Karpas-422 (cell line): Measurements from ENCODE around the gene HK3. TPM values are rescaled to one million over a fixed set of nuclear protein-coding genes. Genes with fewer than 3 reads are reported as not detected.

Experiments
- DNase-seq: peaks from one replicate; pipeline ENCODE4 v3.0.0-alpha.2; 2015
- H2AFZ ChIP-seq: fragments of 200-600 bp; sonication (generic); 2 replicates; pipeline ENCODE4 v1.6.1; 2014; ENCODE audit warnings: antibody characterized with exemption, low read length, mixed read lengths
- H3K27ac ChIP-seq: fragments of 200-600 bp; sonication (generic); 2 replicates; pipeline ENCODE4 v1.5.1; 2014; ENCODE audit warnings: mild to moderate bottlenecking, low read length, moderate library complexity
- H3K27me3 ChIP-seq: fragments of 200-600 bp; sonication (generic); 2 replicates; pipeline ENCODE4 v1.6.1; 2014; ENCODE audit warnings: low read length, mixed read lengths
- H3K36me3 ChIP-seq: fragments of 200-600 bp; sonication (generic); 2 replicates; pipeline ENCODE4 v1.6.1; 2014; ENCODE audit warnings: low read length, mixed read lengths; ENCODE audit not compliant: insufficient read depth
- H3K4me1 ChIP-seq: fragments of 200-600 bp; sonication (generic); 2 replicates; pipeline ENCODE4 v1.6.1; 2014; ENCODE audit warnings: mild to moderate bottlenecking, low read length, mixed read lengths
- H3K4me2 ChIP-seq: fragments of 200-600 bp; sonication (generic); 2 replicates; pipeline ENCODE4 v1.6.1; 2014; ENCODE audit warnings: low read length, low read depth, mild to moderate bottlenecking; ENCODE audit not compliant: poor library complexity, severe bottlenecking
- H3K4me3 ChIP-seq: fragments of 200-600 bp; sonication (generic); 2 replicates; pipeline ENCODE4 v1.5.1; 2014; ENCODE audit warnings: mild to moderate bottlenecking, antibody characterized with exemption, low read length, mixed read lengths
- H3K79me2 ChIP-seq: fragments of 200-600 bp; sonication (generic); 2 replicates; pipeline ENCODE4 v1.6.1; 2014; ENCODE audit warnings: mild to moderate bottlenecking, low read length, mixed read lengths
- H3K9ac ChIP-seq: fragments of 200-600 bp; sonication (generic); 2 replicates; pipeline ENCODE4 v1.6.0; 2014; ENCODE audit warnings: low read length
- H3K9me2 ChIP-seq: fragments of 200-600 bp; sonication (generic), shearing (Covaris generic); replicated peaks from 2 replicates; pipeline ENCODE4 v1.6.0; 2014; ENCODE audit warnings: mild to moderate bottlenecking, low read length, moderate library complexity; ENCODE audit not compliant: insufficient read depth
- H3K9me3 ChIP-seq: fragments of 300-700, 200-600 bp; sonication (generic); 2 replicates; pipeline ENCODE4 v1.6.1; 2014; ENCODE audit warnings: low read length, mixed read lengths
- H4K20me1 ChIP-seq: fragments of 200-600 bp; sonication (generic); 2 replicates; pipeline ENCODE4 v1.6.1; 2014; ENCODE audit warnings: mild to moderate bottlenecking, antibody characterized with exemption, low read length, low read depth; ENCODE audit not compliant: insufficient read depth
- total RNA-seq: library from RNA; depleted of rRNA; stranded (reverse); fragments of >200 nt; shearing (Covaris generic); gene quantifications from 2 replicates; pipeline ENCODE4 v1.2.3, GENCODE V29; 2014; ENCODE audit warnings: low replicate concordance; rRNA removed

Gene HK3
- total RNA-seq, 1 experiment from 2014 or later, result not detected

DNA sequence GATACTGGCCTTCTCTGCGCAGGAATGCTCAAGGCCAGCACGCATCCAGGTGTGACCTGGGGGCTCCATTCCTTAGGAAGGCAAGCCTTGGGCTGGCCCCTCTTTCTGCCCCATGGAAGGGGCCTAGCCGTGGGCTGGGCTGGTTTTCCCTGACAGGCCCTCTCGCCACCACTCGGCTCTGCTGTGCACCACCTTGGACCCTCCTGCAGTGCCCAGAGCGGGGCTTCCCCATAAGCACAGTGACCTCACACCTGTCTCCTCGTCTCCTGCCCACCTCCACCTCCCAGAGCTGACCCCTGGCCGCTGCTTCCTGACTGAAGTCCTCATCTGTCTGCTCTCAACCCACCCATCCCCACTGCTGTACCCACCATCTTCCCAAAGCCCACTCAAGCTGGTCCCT lies 67.7 kb downstream of the HK3 start:
- H3K27ac ChIP-seq, result no peak overlapping the region
- no peaks in the 10 kb centered on the region for H3K27me3 ChIP-seq
- H3K36me3 ChIP-seq, result no peaks in the 10 kb centered on the region
- no peak overlapping the region for H3K4me3 ChIP-seq
- H3K4me1 ChIP-seq, result no peaks in the 10 kb centered on the region
- no peaks in the 10 kb centered on the region for H3K9me2 ChIP-seq
- no peak for DNase-seq
- H2AFZ ChIP-seq, result no peak overlapping the region
- no peak overlapping the region for H3K9ac ChIP-seq
- no peaks in the 10 kb centered on the region for H3K9me3 ChIP-seq
- H3K79me2 ChIP-seq, result no peaks in the 10 kb centered on the region
- H4K20me1 ChIP-seq, result no peaks in the 10 kb centered on the region
- no peak overlapping the region for H3K4me2 ChIP-seq

DNA sequence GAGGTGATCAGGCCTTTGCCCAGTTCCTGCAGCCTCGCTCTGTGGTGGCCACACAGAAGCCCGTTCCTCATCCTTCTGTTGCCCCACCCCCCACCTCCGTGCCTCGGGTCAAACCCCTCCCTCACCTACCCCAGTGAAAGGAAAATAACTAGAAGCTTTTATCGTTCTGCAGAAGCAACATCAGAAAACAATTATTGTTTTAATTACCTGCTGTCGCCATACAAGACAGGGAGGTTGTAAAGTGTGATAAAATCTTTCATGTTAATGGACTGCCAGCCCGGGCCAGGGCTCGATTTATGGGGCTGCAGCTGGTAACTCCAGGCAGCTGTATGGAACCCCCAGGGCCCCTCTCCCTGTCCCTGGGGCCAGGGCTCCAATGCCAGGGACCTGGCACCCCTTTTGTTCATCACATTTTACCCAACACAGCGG lies 68.1 kb downstream of the HK3 start:
- Histone ChIP-seq H3K36me3 (no peaks in the 10 kb centered on the region), H3K27me3 (no peaks in the 10 kb centered on the region), H3K9me3 (no peaks in the 10 kb centered on the region), H3K27ac (no peak overlapping the region), H3K79me2 (no peaks in the 10 kb centered on the region), H2AFZ (no peak overlapping the region), H4K20me1 (no peaks in the 10 kb centered on the region), H3K4me1 (no peaks in the 10 kb centered on the region), H3K9ac (no peak overlapping the region), H3K9me2 (no peaks in the 10 kb centered on the region), H3K4me3 (no peak overlapping the region), H3K4me2 (no peak overlapping the region)
- no peak for DNase-seq

Other genes with a start within 250 kb of the HK3 start
- gene UNC5A, start 88.8 kb downstream of the HK3 start, total RNA-seq, result not detected in 2 replicates
- 38.0 and 57.7 TPM in 2 replicates for gene UIMC1, start 107.4 kb upstream of the HK3 start, total RNA-seq
- gene ZNF346, start 123.3 kb upstream of the HK3 start, total RNA-seq, result 26.2 and 35.5 TPM in 2 replicates
- gene FGFR4, start 187.6 kb upstream of the HK3 start, total RNA-seq, result 2.4 and 3.6 TPM in 2 replicates
- gene NSD1, start 234.4 kb upstream of the HK3 start, total RNA-seq, result 70.9 and 76.5 TPM in 2 replicates